Smooth muscle cell (in vitro differentiated cells): ENCODE results near the gene PDRG1. TPM values are rescaled to one million over a fixed set of nuclear protein-coding genes. Genes with fewer than 3 reads are reported as not detected.

Source experiments
- DNase-seq: peaks from one replicate; lab custom pipeline; 2025; ENCODE audit not compliant: unreplicated experiment; lab: John Stamatoyannopoulos, UW
- H2AFZ ChIP-seq: fragments of 200-600 bp; sonication (generic); 2 replicates; pipeline ENCODE4 v1.6.0; 2016; ENCODE audit warnings: antibody characterized with exemption, low read depth, mild to moderate bottlenecking
- H3F3A ChIP-seq: fragments of 200-600 bp; sonication (generic); 2 replicates; pipeline ENCODE4 v1.6.0; 2017; ENCODE audit warnings: antibody characterized with exemption, low read depth
- H3K27ac ChIP-seq: fragments of 200-600 bp; sonication (generic); 2 replicates; pipeline ENCODE4 v1.5.1; 2016; ENCODE audit warnings: low read depth, mild to moderate bottlenecking
- H3K27me3 ChIP-seq: fragments of 200-600 bp; sonication (generic); 2 replicates; pipeline ENCODE4 v1.6.1; 2016; ENCODE audit warnings: low read depth, mild to moderate bottlenecking
- H3K36me3 ChIP-seq: fragments of 200-600 bp; sonication (generic); 2 replicates; pipeline ENCODE4 v1.5.1; 2016; ENCODE audit warnings: low read depth
- H3K4me1 ChIP-seq: fragments of 200-600 bp; sonication (generic); 2 replicates; pipeline ENCODE4 v1.5.1; 2016; ENCODE audit warnings: low read depth
- H3K4me2 ChIP-seq: fragments of 200-600 bp; sonication (generic); 2 replicates; pipeline ENCODE4 v1.6.0; 2016; ENCODE audit warnings: mild to moderate bottlenecking
- H3K4me3 ChIP-seq: fragments of 200-600 bp; sonication (generic); 2 replicates; pipeline ENCODE4 v1.5.1; 2016; ENCODE audit warnings: mild to moderate bottlenecking
- H3K79me2 ChIP-seq: fragments of 200-600 bp; sonication (generic); 2 replicates; pipeline ENCODE4 v1.6.0; 2016; ENCODE audit warnings: low read depth, mild to moderate bottlenecking
- H3K9ac ChIP-seq: fragments of 200-600 bp; sonication (generic); 2 replicates; pipeline ENCODE4 v1.6.0; 2016; ENCODE audit warnings: low read depth
- H3K9me3 ChIP-seq: fragments of 200-600 bp; sonication (generic); replicated peaks from 2 replicates; pipeline ENCODE4 v1.5.1; 2016; ENCODE audit warnings: low read depth
- H4K20me1 ChIP-seq: fragments of 200-600 bp; sonication (generic); 2 replicates; pipeline ENCODE4 v1.6.0; 2016; ENCODE audit warnings: low read depth
- CTCF ChIP-seq: fragments of 200-600 bp; sonication (generic); IDR thresholded peaks from 2 replicates; pipeline ENCODE4 v1.5.1; 2017; ENCODE audit warnings: borderline replicate concordance, mild to moderate bottlenecking, antibody characterized with exemption; ENCODE audit not compliant: insufficient read depth, poor library complexity, severe bottlenecking
- WGBS: methylation state at CpG from one replicate; pipeline ENCODE4 v1.1.7; 2016; ENCODE audit warnings: low lambda C conversion rate; 5-methylcytosine and 5-hydroxymethylcytosine counted together
- polyA plus RNA-seq: library from polyadenylated mRNA; unstranded; fragments of >200 nt; fragmentation: Nextera tagmentation; extraction: Ambion mirVana; gene quantifications from 2 replicates; pipeline ENCODE4 v1.2.1, GENCODE V29; 2016
- total RNA-seq: library from RNA; depleted of rRNA; stranded (reverse); fragments of >200 nt; gene quantifications from 2 replicates; pipeline ENCODE4 v1.2.3, GENCODE V29; 2014

PDRG1 gene
- total and polyA plus RNA-seq, 2 experiments from 2014 or later: 8.1 to 30.3 TPM

- Histone ChIP-seq H3K9ac (no peak overlapping the region), H3K9me3 (no peaks in the 10 kb centered on the region), H3K27ac (no peak overlapping the region), H3K27me3 (peaks cover 25% of the 10 kb centered on the region), H3K36me3 (no peaks in the 10 kb centered on the region), H4K20me1 (no peaks in the 10 kb centered on the region), H3K4me3 (no peak overlapping the region), H3K4me1 (peaks cover 7% of the 10 kb centered on the region), H3K79me2 (no peaks in the 10 kb centered on the region), H2AFZ (no peak overlapping the region), H3K4me2 (no peak overlapping the region), H3F3A (no peaks in the 10 kb centered on the region)
- no peak for DNase-seq
- 91% methylated on average over 2 of the region's 2 CpGs for WGBS
- no peak for TF ChIP-seq CTCF
Measured at GRCh38 chr20:31974296-31974695, 22.4 kb upstream of the PDRG1 start.

GRCh38 chr20:31972471-31973021, 20.7 kb upstream of the PDRG1 start:
- Histone ChIP-seq H3K27ac (no peak overlapping the region), H3K9ac (no peak overlapping the region), H2AFZ (no peak overlapping the region), H3K36me3 (no peaks in the 10 kb centered on the region), H3K27me3 (peaks cover 36% of the 10 kb centered on the region), H3F3A (no peaks in the 10 kb centered on the region), H3K4me2 (no peak overlapping the region), H4K20me1 (no peaks in the 10 kb centered on the region), H3K9me3 (no peaks in the 10 kb centered on the region), H3K4me3 (no peak overlapping the region), H3K79me2 (no peaks in the 10 kb centered on the region), H3K4me1 (peaks cover 7% of the 10 kb centered on the region)
- no peak for DNase-seq
- WGBS: 31% methylated on average over 4 of the region's 4 CpGs
- TF ChIP-seq CTCF: no peak

- Histone ChIP-seq H3K27me3 (peaks cover 62% of the 10 kb centered on the region), H3K4me1 (peaks cover 7% of the 10 kb centered on the region), H3K9me3 (no peaks in the 10 kb centered on the region), H3K36me3 (no peaks in the 10 kb centered on the region), H3K4me2 (no peak overlapping the region), H3K4me3 (no peak overlapping the region), H4K20me1 (no peaks in the 10 kb centered on the region), H3K9ac (no peak overlapping the region), H3F3A (no peaks in the 10 kb centered on the region), H2AFZ (no peak overlapping the region), H3K27ac (no peak overlapping the region), H3K79me2 (no peaks in the 10 kb centered on the region)
- TF ChIP-seq CTCF: no peak
- no peak for DNase-seq
- 80% methylated on average over 5 of the region's 5 CpGs for WGBS
Measured at GRCh38 chr20:31969991-31970390, 18.1 kb upstream of the PDRG1 start.
